WERI-Rb-1 (cell line): ENCODE data around the gene SNX1.
"Not testable (repeated sequence)": the region's sequence is repeated elsewhere in the genome, so short reads cannot be mapped to it uniquely, and the experiment has no call there.

Experiments
- DNase-seq: peaks from one replicate; pipeline ENCODE4 v3.0.0-alpha.2; 2020
- H3K27ac ChIP-seq: fragments of 250-450 bp; sonication (Bioruptor Pico); 2 replicates; pipeline ENCODE4 v1.5.1; 2020; ENCODE audit warnings: mild to moderate bottlenecking, moderate library complexity
- H3K27me3 ChIP-seq: fragments of 250-450 bp; sonication (Bioruptor Pico); 2 replicates; pipeline ENCODE4 v1.5.1; 2021; ENCODE audit warnings: mild to moderate bottlenecking, low read depth, moderate library complexity; ENCODE audit not compliant: insufficient read depth, severe bottlenecking
- H3K36me3 ChIP-seq: fragments of 250-450 bp; sonication (Bioruptor Pico); 2 replicates; pipeline ENCODE4 v1.5.1; 2020; ENCODE audit warnings: mild to moderate bottlenecking, moderate library complexity
- H3K4me3 ChIP-seq: 2 replicates; pipeline ENCODE4 v1.5.1; 2011; ENCODE audit warnings: low read depth, mild to moderate bottlenecking, control low read depth, low read length
- H3K9me3 ChIP-seq: fragments of 250-450 bp; sonication (Bioruptor Pico); 2 replicates; pipeline ENCODE4 v1.5.1; 2021; ENCODE audit warnings: mild to moderate bottlenecking, moderate library complexity; ENCODE audit not compliant: severe bottlenecking
- TF ChIP-seq, protein P1 (sequence below): IDR thresholded peaks from 2 replicates; pipeline ENCODE4 v1.5.1; 2011; ENCODE audit warnings: low read depth, mild to moderate bottlenecking, control low read depth, inconsistent platforms, low read length

Gene SNX1

DNA sequence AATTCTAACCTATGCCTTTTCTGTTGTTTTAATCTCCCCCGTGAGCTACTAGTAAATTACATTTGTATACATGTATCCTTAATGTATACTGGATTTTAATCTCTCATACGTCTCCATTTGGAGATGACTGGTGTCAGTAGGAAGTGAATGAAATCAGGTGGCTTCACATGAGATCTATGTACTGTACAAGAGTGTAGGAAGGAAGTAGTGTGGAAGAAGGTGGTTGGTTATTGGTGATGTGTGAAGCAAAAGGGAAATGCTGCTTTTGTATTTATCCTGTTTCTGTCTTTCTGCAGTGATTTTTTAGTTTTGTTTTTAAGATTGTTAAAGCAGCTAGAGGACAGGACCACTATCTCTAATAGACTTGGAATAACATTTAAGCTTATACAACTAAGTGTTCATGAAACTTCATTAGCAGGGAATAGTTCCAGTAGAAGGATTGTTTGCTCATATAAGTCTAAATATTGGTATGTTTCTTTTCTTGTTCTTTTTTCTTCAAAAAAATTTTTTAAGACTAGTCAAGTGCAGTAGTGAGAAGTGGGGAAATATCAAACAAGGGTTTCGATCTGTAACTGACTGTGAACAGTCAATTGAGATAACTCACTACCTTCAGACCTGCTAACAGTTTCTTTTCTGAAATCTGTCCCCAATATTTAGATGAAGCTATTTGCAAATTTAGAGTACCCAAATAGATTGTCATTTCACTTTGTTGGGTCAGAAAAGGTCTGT lies 15.3 kb downstream of the SNX1 start:
- Histone ChIP-seq H3K27ac (no peak overlapping the region), H3K9me3 (no peaks in the 10 kb centered on the region), H3K27me3 (no peaks in the 10 kb centered on the region), H3K4me3 (no peak overlapping the region), H3K36me3 (peaks cover 45% of the 10 kb centered on the region)
- TF ChIP-seq, protein P1, sequence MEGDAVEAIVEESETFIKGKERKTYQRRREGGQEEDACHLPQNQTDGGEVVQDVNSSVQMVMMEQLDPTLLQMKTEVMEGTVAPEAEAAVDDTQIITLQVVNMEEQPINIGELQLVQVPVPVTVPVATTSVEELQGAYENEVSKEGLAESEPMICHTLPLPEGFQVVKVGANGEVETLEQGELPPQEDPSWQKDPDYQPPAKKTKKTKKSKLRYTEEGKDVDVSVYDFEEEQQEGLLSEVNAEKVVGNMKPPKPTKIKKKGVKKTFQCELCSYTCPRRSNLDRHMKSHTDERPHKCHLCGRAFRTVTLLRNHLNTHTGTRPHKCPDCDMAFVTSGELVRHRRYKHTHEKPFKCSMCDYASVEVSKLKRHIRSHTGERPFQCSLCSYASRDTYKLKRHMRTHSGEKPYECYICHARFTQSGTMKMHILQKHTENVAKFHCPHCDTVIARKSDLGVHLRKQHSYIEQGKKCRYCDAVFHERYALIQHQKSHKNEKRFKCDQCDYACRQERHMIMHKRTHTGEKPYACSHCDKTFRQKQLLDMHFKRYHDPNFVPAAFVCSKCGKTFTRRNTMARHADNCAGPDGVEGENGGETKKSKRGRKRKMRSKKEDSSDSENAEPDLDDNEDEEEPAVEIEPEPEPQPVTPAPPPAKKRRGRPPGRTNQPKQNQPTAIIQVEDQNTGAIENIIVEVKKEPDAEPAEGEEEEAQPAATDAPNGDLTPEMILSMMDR = no peak
- no peak for DNase-seq

- Histone ChIP-seq H3K36me3 (peaks cover 48% of the 10 kb centered on the region), H3K27me3 (no peaks in the 10 kb centered on the region), H3K4me3 (no peak overlapping the region), H3K9me3 (no peaks in the 10 kb centered on the region), H3K27ac (no peak overlapping the region)
- no peak for DNase-seq
- TF ChIP-seq, protein P1 = no peak
Observed at GRCh38 chr15:64111679-64112050, 15.9 kb downstream of the SNX1 start.

- H3K36me3 ChIP-seq = peaks cover 44% of the 10 kb centered on the region
- TF ChIP-seq, protein P1 = no peak
- no peaks in the 10 kb centered on the region for H3K27me3 ChIP-seq
- H3K9me3 ChIP-seq = no peaks in the 10 kb centered on the region
- no peak overlapping the region for H3K27ac ChIP-seq
- DNase-seq = no peak
- H3K4me3 ChIP-seq = no peak overlapping the region
Observed at GRCh38 chr15:64112073-64112772, 16.4 kb downstream of the SNX1 start.

- no peak overlapping the region for H3K4me3 ChIP-seq
- TF ChIP-seq, protein P1 = no peak
- no peak overlapping the region for H3K27ac ChIP-seq
- no peak for DNase-seq
- H3K36me3 ChIP-seq = peaks cover 47% of the 10 kb centered on the region
- H3K27me3 ChIP-seq = no peaks in the 10 kb centered on the region
- no peaks in the 10 kb centered on the region for H3K9me3 ChIP-seq
Observed at GRCh38 chr15:64112904-64113303, 17.1 kb downstream of the SNX1 start.

- H3K27ac ChIP-seq = no peak overlapping the region
- H3K9me3 ChIP-seq = no peaks in the 10 kb centered on the region
- TF ChIP-seq, protein P1 = no peak
- H3K27me3 ChIP-seq = no peaks in the 10 kb centered on the region
- no peak for DNase-seq
- H3K36me3 ChIP-seq = peaks cover 76% of the 10 kb centered on the region
- H3K4me3 ChIP-seq = no peak overlapping the region
Observed at GRCh38 chr15:64117759-64118487, 22.1 kb downstream of the SNX1 start.

- H3K27ac ChIP-seq, H3K9me3 ChIP-seq, DNase-seq, H3K27me3 ChIP-seq, H3K4me3 ChIP-seq: not testable (repeated sequence)
- H3K36me3 ChIP-seq = peaks cover 64% of the 10 kb centered on the region
Observed at GRCh38 chr15:64120322-64120721, 24.5 kb downstream of the SNX1 start.
